Body of pancreas (tissue), 4 donors: ENCODE measurements around the gene LRRC51.

Experiments used
- CTCF ChIP-seq, 7 experiments: fragments of 450-650 bp in 4 of 7; fragments of 200-600 bp in 3 of 7; sonication (generic) in 3 of 7; IDR thresholded peaks; one replicate each; pipeline ENCODE4 v1.5.1; 2016 to 2019; ENCODE audit warnings: antibody characterized with exemption in 7 of 7
- POLR2A ChIP-seq, 3 donors: fragments of 450-650 bp; IDR thresholded peaks; one replicate each; pipeline ENCODE4 v1.6.1; 2016; ENCODE audit warnings: antibody characterized with exemption in 3 of 3, mild to moderate bottlenecking in 2 of 3

GRCh38 chr11:72058416-72059034, 22.1 kb upstream of the LRRC51 start:
- TF ChIP-seq CTCF (IDR thresholded peaks at IDR 0.05) (no peak), POLR2A (IDR thresholded peaks at IDR 0.05) (no peak)
